Stimulated activated CD4-positive, alpha-beta T cell treated with anti-CD3 and anti-CD28 coated beads, TNF-alpha, amount 100 ng/mL, for 1 hour (primary cell): ENCODE data around the gene DEFB123.
"Not testable (repeated sequence)": the region's sequence is repeated elsewhere in the genome, so short reads cannot be mapped to it uniquely, and the experiment has no call there.

ENCODE experiments used
- DNase-seq, 3 donors: peaks; one replicate each; pipeline ENCODE4 v3.0.0-alpha.2; 2020; ENCODE audit warnings: low read depth in 3 of 3, low spot score in 1 of 3

DEFB123 gene, protein sequence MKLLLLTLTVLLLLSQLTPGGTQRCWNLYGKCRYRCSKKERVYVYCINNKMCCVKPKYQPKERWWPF

GRCh38 chr20:31440012-31440659 is at the start of gene DEFB123:
DEFB123 (plus strand) TSS chr20:31440632; CDS start chr20:31440699, 67 bp downstream.
- DNase-seq, result no peak

- no peak for DNase-seq
These were observed 47.6 kb upstream of the DEFB123 start for GRCh38 chr20:31392836-31393235.

- DNase-seq, result no peak
These were observed 45.5 kb upstream of the DEFB123 start for GRCh38 chr20:31394900-31395299.

DNA sequence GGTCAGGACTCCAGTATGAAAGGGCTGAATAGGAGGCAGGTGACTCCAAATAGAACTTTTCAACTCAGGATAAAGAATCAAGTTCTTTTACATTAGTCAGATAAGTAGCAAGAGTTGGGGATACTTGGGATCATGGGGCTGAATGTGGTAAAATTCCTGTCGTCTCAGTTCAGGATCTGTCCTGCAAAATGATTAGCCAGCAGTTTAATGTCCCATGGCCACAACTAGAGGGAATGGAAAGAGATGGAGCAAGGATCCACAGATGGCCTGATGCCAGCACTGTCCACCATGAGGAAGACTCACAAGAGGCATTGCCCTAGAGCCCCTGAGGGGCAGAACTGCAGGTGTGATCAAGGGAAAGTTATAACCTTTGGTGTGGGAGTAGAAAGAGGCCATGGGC is 36.5 kb upstream of the DEFB123 start:
- DNase-seq, result no peak

GRCh38 chr20:31406115-31406514 is 34.3 kb upstream of the DEFB123 start, which contains the start of gene DEFB121:
DEFB121 (minus strand) TSS chr20:31406215; CDS start chr20:31406152, 63 bp downstream.
- DNase-seq, result no peak

DNA sequence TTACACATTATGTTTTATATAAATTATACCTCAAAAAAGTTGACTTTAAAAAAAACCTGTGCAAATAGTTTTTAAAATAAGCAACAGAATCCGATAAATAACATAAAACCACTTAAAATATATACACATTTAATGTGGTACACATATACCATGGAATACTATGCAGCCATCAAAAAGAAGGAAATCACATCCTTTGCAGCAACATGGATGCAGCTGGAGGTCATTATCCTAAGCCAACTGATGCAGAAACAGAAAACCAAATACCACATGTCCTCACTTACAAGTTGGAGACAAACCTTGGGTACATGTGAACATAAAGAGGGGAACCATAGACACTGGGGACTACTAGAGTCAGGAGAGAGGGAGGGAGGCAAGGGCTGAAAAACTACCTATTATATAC is 30.4 kb upstream of the DEFB123 start:
- no peak for DNase-seq

DNA sequence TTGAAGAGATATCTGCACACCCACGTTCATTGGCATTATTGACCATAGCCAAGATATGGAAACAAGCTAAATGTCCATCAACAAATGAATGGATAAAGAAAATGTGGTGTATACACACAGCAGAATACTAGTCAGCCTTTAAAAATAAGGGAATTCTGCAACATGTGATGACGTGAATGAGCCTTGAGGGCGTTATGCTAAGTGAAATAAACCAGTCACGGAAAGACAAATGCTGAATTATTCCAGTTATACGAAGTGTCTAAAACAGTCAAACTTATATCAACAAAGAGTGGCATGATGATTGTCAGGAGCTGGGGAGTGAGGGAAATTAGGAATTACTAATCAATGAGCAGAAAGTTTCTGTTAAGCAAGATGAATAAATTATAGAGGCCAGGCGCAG is 26.1 kb upstream of the DEFB123 start:
- DNase-seq, result no peak

DNA sequence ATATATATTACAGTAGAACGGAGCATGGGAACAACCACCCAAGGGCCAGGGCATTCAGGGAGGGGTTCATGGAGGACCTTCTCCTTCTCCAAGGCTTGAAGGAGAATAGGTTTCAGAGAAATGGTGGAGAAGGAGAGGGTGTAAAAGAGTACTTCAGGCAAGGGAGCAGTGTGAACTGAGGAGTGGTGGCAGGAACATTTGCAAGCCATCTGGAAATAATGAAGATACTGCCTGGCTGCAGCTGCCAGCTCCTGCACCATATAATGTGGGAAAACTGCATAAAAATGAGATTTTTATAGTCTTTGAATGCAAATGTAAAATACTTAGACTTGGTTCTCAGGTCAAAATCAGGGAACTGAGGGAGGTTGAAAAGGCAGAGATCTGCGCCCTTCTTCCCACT is 24.8 kb upstream of the DEFB123 start:
- no peak for DNase-seq

DNA sequence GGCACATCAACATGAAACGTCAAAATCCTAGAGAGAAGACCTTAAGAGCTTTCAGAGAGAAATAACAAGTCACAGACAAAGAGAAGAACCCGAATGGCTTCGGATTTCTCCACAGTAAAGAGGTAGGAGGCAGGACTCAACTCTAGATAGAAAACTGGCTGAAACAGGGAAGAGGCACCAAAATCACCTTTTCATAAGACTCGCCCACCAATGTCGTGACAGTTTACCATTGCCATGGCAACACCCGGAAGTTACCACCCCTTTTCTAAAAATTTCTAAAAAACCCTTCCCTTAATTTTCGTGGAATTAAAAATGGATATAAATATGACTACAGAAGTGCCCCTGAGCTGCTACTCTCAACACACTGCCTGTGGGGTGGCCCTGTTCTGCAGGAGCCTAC is 22.1 kb upstream of the DEFB123 start:
- no peak for DNase-seq

DNA sequence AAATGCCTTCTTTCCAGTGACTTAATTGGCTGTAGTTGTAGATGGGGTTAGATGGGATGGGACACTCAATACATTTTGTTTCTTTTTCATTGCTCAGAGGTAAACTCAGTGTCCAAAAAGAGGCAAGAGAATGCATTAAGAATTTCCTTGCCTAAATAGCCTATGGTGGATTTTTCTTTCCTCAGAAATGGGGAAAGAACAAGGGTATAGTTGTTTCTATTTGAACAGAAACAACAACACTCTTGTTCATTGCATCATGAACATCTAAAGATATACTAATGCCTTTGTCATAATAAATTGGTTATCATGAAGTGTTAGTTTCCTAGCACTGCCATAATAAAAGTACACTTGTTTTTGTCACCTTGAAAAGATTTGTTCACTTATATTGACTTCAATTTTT is 14.6 kb upstream of the DEFB123 start:
- DNase-seq, result no peak

- not testable (repeated sequence) for DNase-seq
These were observed 13.4 kb upstream of the DEFB123 start for GRCh38 chr20:31426891-31427551.

DNA sequence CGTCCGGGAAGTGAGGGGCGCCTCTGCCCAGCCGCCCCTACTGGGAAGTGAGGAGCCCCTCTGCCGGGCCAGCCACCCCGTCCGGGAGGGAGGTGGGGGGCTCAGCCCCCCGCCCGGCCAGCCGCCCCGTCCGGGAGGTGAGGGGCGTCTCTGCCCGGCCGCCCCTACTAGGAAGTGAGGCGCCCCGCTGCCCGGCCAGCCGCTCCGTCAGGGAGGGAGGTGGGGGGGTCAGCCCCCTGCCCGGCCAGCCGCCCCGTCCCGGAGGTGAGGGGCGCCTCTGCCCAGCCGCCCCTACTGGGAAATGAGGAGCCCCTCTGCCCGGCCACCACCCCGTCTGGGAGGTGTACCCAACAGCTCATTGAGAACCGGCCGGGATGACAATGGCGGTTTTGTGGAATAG is 12.9 kb upstream of the DEFB123 start:
- DNase-seq, result not testable (repeated sequence)

DNA sequence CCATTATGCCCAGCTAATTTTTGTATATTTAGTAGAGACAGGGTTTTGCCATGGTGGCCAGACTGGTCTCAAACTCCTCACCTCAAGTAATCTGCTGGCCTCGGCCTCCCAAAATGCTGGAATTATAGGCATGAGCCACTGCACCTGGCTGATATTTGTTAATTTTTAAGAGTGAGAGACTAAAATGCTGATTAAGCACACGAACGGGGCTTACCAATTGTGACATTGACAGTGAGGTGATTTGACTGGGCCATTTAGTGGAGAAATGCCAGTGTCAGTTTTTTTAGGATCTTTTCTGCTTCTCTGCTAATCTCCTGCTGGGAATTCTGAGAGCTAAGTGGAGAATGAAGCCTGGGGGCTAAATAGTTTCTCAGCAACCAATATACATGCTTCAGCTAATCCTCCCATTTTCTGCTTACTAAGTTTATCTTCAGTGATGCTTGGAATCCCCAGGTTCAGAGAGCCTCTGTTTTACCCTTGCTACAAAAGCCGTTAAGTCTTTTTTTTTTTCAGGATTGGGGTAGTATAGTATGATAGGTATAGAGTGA is 9.8 kb upstream of the DEFB123 start:
- no peak for DNase-seq

- DNase-seq, result no peak
These were observed 5.8 kb downstream of the DEFB123 start for GRCh38 chr20:31446084-31446819.

DNA sequence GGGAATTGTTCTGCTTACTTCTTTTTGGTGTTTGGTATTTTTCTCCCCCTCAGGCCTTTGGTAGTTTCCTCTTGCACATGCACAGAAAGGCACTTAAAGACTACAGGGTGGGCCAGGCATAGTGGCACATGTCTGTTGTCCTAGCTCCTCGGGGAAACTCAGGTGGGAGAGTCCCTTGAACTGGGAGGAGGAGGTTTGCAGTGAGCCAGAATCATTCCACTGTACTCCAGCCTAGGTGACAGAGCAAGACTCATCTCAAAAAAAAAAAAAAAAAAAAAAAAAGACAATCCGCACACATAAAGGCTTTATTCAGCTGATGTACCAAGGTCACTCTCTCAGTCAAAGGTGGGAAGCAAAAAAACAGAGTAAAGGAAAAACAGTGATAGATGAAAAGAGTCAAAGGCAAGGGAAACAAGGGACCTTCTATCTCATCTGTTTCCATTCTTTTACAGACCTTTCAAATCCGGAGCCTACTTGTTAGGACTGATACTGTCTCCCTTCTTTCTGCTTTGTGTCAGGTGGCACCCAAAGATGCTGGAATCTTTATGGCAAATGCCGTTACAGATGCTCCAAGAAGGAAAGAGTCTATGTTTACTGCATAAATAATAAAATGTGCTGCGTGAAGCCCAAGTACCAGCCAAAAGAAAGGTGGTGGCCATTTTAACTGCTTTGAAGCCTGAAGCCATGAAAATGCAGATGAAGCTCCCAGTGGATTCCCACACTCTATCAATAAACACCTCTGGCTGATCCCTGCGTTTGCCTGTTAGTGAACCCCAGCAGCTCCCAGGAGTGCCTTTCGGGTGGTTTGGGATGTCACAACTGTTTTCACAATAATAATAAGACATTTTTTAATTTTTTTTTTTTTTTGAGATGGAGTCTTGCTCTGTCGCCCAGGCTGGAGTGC is 9.3 kb downstream of the DEFB123 start:
- DNase-seq, result no peak

- no peak for DNase-seq
These were observed 12.1 kb downstream of the DEFB123 start for GRCh38 chr20:31452575-31452974.

- no peak for DNase-seq
These were observed 13.9 kb downstream of the DEFB123 start for GRCh38 chr20:31454361-31454760.

GRCh38 chr20:31470946-31471345 is 30.5 kb downstream of the DEFB123 start:
- not testable (repeated sequence) for DNase-seq

GRCh38 chr20:31472395-31473330 is 32.2 kb downstream of the DEFB123 start:
- no peak for DNase-seq
